Central memory CD4-positive, alpha-beta T cell (primary cell): ENCODE results near the gene GPR25.
A peak's percentile ranks its signal among the peaks of the same experiment; 100 is the strongest.

ENCODE experiments used
- DNase-seq: peaks from one replicate; pipeline ENCODE4 v3.0.0; 2022

The GPR25 gene

DNA sequence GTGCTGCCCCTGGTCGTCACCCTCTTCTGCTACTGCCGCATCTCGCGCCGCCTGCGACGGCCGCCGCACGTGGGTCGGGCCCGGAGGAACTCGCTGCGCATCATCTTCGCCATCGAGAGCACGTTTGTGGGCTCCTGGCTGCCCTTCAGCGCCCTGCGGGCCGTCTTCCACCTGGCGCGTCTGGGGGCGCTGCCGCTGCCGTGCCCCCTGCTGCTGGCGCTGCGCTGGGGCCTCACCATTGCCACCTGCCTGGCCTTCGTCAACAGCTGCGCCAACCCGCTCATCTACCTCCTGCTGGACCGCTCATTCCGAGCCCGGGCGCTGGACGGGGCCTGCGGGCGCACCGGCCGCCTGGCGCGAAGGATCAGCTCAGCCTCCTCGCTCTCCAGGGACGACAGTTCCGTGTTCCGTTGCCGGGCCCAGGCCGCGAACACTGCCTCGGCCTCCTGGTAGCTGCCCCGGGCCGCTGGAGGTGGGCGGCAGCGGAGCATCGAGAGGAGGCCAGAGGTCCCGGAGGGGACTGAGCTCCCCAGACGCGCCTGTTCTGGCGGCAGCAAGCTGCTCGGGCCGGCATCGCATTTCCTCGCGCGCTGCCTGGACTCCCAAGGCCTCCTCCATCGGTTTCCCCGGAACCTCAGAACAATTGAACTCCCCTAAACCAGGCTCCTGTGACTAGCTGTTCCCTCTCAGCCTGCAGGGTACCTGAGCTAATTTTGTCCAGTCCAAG is 1.1 kb downstream of the GPR25 start:
- DNase-seq = no peak

- DNase-seq = no peak
These were observed 1.9 kb downstream of the GPR25 start for GRCh38 chr1:200874694-200875093.

- DNase-seq = no peak
These were observed 2.6 kb downstream of the GPR25 start for GRCh38 chr1:200875416-200875815.

- DNase-seq = no peak
These were observed 4.2 kb downstream of the GPR25 start for GRCh38 chr1:200877010-200877409.

GRCh38 chr1:200877839-200878551 is 5.2 kb downstream of the GPR25 start:
- no peak for DNase-seq

DNA sequence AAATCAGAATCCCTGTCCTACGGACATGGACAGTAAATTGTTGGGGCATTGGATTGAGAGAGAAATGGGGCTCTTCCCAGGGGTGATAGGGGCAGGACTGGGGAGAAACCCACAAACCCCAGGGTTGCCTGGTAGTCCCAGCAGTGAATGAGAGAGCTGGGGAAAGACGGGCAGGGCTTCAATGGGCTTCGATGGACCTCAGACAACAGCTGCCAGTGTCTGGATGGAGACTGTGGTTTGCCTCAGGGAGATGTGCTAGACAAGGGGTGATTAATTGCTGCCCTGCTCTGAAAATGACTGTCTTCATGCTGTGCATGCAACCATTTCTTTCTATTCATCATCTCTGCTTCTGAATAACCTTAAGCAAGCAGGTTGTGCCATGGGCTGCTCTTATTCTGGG is 7.4 kb downstream of the GPR25 start:
- no peak for DNase-seq

GRCh38 chr1:200883118-200883517 is 10.3 kb downstream of the GPR25 start:
- no peak for DNase-seq

GRCh38 chr1:200885623-200886402 is 13.0 kb downstream of the GPR25 start:
- no peak for DNase-seq

DNA sequence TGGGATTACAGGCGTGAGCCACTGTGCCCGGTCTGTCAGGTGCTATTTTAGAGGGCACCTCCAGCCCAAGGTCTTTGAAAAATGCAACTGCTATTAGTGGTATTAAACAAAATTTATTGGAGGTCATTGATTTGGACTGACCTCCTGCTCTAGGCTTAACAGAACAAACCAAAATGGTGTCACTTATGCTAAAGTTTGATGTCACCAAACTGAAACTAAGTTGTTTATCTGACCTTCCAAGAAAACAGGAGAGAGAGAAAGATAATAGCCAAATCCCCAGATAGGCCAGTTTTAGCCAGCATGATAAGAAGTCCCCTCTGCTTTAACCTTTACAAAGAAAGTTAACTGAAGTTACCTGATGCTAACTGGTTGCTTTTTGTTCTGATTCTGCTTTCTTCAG is 13.8 kb downstream of the GPR25 start:
- no peak for DNase-seq

DNA sequence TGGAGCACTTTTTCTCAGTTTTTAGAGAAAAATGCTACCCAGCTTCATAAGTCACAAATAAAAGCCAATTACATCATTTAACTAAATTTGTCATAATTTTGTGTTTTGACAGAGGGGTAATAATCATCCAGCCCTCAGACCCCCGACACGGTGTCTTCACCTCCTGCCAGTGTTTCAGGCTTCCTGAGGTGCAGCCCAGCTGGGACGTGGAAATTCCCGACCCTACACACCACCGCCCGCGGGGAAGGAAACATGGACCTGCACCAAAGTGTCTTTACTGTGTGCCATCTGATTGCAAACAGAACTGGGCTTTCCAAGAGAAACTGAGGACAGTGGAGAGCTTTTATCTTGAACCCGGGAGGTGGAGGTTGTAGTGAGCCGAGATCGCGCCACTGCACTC is 14.3 kb downstream of the GPR25 start:
- no peak for DNase-seq

DNA sequence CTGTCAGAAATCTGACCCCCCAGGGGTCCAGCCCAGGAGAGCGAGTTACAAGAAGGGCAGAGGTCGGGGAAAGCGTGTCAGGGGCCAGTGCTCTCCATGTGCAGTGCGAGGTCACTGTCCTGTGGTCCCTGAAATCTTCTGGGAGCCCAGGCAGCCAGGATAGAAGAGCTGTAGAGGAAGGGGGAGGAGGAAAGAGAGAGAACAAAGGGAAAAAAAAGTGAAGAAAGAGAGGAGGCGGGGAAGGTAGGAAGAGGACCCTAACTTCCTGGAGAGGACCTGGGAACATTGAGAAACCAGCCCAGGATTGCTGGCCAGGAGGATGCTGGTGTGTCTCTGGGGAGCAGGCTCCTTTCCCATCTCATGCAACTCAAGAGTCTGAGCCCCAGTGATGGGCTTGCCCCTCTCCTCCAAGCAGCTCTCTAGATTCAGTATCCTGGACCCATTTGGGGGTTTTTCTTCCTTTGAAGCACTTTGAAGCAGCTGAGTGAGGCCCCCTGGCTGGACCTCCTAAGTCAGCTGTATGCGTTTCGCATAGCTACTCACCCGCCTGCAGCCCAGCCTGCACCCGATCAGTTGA is 15.1 kb downstream of the GPR25 start:
- DNase-seq = no peak

- DNase-seq = peak; percentile 72
These were observed 15.6 kb downstream of the GPR25 start for GRCh38 chr1:200888349-200888838.

- DNase-seq = no peak
These were observed 16.8 kb downstream of the GPR25 start for GRCh38 chr1:200889571-200889970.

- DNase-seq = no peak
These were observed 17.2 kb downstream of the GPR25 start for GRCh38 chr1:200890027-200890426.

GRCh38 chr1:200890818-200891773 is 18.3 kb downstream of the GPR25 start:
- no peak for DNase-seq

DNA sequence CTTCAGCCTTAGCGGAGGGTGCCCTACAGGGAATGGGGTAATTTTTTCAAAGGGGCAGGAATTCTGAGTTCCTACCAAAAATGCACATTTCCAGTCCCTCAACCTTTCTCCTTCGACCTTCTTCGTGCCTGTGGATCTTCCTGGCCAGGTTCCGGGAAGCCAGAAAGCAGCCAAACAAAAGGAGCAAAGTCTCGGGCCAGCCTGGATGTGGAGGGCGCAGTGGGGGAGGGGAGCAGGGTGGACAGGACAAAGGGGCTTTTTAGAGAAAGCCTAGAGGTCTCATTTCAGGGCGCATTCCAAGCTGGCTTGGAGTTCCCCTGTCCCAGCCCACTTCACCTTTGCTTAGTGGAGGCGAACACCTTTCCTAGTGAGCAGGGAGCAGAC is 19.0 kb downstream of the GPR25 start:
- no peak for DNase-seq

- no peak for DNase-seq
These were observed 19.8 kb downstream of the GPR25 start for GRCh38 chr1:200892546-200892945.

- DNase-seq = no peak
These were observed 20.2 kb downstream of the GPR25 start for GRCh38 chr1:200892958-200893357.

DNA sequence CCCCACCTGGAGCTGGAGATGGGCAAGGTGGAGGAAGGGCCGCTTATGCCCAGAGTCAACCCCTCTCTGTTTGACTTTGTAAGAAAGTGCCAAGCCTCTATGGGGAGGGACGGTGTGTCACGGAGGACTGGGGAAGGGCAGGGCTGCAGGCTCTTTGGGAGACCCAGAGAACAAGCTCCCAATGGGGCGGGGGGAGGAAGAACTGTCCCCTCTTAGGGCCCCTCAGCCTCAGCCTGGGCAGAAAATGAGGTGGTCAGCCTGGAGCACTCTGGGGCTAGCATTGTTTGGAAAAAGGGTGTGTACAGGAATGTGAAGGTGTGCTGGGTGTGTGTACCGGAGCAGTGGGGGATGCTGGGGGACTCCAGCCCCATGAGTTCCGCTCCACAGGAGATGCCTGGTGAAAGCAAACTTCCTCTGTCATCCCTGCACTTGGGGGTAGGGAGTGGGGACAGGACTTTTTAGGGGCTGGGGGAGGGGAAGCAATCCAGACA is 20.7 kb downstream of the GPR25 start:
- DNase-seq = no peak

DNA sequence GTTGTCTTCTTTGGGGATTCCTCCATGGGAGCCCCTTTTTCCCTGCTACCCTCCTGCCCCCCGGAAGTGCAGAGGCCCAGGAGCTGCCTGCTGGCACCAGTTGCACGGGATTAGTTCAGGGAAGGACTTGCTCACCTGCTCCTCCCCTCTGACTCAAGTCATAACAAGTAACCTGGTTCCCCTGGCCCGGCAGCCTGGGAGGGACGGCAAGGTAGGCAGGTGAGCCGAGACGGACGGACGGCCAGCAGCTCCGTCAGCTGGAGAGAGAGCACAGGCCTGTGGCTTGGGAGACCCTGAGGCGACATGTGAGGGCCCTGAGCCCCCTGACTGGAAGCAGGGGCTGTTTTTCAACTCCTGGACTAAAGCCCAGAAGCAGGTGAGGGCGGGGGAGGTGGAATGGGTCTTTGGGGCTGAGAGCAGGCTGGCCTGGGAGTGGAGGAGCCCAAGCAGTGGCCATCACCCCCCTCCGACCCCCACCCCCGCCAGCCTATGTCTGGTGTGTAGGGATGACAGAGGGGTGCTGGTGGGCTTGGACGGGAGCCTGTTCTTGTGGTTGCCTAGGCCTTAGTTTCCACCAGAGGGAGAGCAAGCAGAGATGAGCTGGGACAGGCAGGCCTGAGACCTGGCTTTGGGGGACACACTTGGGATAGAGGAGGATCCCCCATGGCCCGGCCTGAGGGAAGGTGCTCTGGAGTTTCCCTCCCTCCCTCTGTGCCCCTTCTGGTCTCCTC is 22.1 kb downstream of the GPR25 start, which contains the start of gene INAVA:
Gene INAVA (plus strand): TSS at position 189 of the 731 bp plus-strand sequence. CDS start 3,501 bp downstream, outside the sequence.
- no peak for DNase-seq

DNA sequence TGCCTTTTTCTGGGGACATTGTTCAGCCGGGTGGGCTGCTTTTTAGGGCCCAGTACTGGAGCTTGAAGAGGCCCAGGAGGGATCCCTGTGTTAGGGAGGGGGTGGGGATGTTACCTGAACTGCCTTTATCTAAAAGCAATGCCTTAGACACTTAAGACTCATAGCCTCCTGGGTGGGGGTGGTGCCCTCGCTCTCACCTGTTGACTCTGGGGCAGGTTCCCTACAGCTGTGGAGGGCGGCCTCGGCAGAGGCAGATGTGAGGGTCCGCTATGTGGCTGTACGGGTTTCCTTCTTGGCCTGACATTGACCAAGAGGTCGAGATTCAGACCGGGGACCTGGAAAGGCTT is 22.6 kb downstream of the GPR25 start:
- DNase-seq = no peak
